GM12865 (cell line): Measurements from ENCODE around the gene HOXC10.
A peak's percentile ranks its signal among the peaks of the same experiment; 100 is the strongest.

ENCODE experiments used
- DNase-seq: peaks from one replicate; pipeline ENCODE4 v3.0.0; 2010; ENCODE audit warnings: low read depth
- H3K4me3 ChIP-seq: 2 replicates; pipeline ENCODE4 v1.5.1; 2011; ENCODE audit warnings: mild to moderate bottlenecking, low read depth, low read length, control low read depth
- TF ChIP-seq, protein P1 (sequence below): IDR thresholded peaks from 2 replicates; pipeline ENCODE4 v1.5.1; 2011; ENCODE audit warnings: low read length, control low read depth, low read depth, inconsistent platforms; ENCODE audit not compliant: insufficient read depth; ENCODE audit errors: missing control alignments

HOXC10 gene

DNA sequence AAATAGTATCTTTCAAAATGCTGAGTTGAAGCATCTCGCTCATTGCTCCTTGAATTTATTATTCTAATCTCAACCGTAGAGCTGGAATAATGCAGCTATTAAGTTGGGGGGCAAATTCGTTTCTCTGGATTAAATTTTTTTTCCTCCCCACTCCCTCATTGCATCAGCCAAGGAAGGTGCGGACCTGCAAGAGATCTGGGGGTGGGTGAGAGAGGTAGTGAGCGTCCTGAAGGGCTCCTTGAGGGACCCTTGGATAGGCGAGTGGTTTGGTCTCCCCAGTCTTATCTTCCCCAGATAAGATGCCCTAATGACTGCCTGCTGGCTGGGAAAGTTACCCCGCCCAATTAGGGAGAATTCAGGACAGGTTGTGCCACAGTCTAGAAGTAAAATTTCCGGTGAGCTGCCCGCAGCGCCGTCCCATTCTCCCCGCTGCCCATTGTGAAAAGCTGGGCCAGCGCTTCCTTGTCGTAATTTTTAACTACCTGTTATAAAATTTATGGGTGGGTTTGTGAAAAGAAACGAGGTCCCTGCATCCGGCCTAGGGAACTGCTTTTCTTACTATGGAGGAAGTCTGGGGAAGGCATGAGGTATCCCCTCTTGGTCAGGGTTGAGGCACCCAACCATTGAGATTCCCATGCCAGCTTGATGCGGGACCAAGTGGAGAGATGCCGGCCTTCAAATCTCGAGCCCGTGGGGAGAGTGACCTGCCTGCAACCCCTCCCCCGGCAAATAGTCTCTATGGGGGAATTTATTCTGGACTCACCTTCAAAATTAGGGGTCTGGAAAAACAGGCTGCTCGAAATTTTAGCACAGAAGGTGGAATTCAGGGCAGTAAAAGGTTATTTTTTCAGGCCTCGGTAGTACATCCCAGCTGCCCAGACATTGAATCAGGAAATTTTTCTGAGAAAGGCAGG, 30.3 kb downstream of the HOXC10 start:
- DNase-seq: no peak
- TF ChIP-seq, protein P1, sequence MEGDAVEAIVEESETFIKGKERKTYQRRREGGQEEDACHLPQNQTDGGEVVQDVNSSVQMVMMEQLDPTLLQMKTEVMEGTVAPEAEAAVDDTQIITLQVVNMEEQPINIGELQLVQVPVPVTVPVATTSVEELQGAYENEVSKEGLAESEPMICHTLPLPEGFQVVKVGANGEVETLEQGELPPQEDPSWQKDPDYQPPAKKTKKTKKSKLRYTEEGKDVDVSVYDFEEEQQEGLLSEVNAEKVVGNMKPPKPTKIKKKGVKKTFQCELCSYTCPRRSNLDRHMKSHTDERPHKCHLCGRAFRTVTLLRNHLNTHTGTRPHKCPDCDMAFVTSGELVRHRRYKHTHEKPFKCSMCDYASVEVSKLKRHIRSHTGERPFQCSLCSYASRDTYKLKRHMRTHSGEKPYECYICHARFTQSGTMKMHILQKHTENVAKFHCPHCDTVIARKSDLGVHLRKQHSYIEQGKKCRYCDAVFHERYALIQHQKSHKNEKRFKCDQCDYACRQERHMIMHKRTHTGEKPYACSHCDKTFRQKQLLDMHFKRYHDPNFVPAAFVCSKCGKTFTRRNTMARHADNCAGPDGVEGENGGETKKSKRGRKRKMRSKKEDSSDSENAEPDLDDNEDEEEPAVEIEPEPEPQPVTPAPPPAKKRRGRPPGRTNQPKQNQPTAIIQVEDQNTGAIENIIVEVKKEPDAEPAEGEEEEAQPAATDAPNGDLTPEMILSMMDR: no peak
- no peak overlapping the region for H3K4me3 ChIP-seq

DNA sequence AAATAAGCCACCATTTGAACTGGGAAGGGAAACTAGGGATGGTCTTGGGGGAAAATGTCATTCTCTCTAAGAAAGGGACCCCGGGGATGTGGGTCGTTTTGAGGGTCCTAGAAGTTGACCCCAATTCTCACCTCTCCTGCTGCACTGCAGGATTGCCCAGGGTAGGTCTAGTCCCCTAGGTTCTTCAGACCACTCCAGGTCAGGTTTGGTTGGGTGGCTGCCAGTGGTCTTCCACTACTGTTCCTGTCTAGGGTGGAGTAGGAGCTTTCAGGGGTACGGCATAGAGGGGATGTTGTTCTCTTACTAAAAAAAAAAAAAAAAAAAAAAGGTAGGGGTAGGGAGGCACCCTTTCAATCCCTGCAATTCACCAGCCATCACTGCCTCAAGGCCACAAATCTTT, 31.1 kb downstream of the HOXC10 start:
- DNase-seq: no peak
- TF ChIP-seq, protein P1: no peak
- H3K4me3 ChIP-seq: no peak overlapping the region

DNA sequence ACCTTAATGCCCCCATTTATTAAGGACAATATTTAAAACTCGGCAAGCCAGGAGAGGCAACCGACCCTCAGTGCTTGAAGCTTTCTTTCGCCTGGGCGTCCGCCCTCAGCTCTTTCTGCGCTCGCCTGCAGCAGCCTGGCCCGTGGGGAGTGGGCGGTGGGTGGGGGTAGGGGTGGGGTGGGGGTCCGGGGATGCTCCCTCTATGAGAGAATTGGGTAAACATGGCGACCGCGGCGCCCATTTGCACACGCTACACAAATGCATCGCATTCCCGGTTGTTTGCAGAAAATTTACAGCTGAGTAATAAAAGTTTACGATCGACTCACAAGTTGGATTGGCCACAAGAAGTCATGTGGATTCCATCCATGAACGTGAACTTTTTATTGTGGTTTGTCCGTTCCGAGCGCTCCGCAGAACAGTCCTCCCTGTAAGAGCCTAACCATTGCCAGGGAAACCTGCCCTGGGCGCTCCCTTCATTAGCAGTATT, 31.6 kb downstream of the HOXC10 start:
- no peak for DNase-seq
- H3K4me3 ChIP-seq: no peak overlapping the region
- TF ChIP-seq, protein P1: no peak

DNA sequence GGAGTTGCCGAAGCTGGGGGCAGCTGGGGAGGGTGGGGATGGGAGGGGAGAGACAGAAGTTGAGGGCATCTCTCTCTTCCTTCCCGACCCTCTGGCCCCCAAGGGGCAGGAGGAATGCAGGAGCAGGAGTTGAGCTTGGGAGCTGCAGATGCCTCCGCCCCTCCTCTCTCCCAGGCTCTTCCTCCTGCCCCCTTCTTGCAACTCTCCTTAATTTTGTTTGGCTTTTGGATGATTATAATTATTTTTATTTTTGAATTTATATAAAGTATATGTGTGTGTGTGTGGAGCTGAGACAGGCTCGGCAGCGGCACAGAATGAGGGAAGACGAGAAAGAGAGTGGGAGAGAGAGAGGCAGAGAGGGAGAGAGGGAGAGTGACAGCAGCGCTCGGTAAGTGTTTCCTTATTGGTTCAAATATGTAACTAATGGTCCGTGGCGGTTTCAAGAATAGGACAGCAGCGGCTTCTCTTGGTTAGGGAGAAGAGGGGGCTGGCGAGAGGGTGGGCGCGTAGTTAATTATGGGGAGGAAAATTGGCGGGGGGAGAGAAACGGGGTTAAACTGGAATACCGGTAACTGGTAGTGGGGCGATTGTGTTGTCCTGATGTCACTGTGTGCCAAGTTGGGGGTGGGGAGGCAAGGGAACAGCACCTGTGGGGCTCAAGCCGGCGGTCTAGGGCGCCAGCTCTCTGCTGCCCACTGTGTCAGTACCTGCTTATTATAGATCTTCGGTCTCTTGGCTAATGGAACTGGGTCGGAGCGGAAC, 32.3 kb downstream of the HOXC10 start:
- peak overlapping the region; percentile 63 for H3K4me3 ChIP-seq
- DNase-seq: no peak
- TF ChIP-seq, protein P1: peak; percentile 8

DNA sequence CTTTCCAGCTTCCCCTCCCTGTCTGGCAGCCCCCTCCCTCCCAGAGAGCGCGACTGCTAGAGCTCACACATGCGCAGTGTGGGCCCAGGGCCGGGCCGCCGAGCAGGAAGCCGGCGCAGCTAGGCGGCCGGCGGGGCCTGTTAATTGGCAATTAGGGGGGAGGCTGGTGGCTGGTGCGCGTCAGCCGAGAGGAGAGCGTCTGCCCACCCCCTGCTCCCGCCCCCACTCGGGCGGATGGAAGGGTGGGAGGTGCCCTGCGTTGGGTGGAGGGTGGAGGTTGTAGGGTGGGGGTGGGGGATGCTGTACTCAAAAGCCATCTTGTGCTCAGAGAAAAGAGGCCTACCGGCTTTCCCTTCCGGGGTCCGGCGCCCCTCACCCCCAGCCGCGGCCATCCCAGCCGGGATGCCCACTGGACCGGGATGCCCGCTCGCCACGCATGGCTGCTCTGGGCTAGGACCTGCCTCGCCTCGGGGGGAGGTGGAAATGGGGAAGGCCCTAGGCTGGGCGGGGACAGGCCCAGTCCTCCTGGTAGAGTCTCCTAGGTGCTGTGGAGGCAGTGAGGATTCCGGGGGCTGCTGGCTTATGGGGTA, 33.0 kb downstream of the HOXC10 start:
- TF ChIP-seq, protein P1: no peak
- DNase-seq: peak; percentile 95
- peak overlapping the region; percentile 63 for H3K4me3 ChIP-seq

DNA sequence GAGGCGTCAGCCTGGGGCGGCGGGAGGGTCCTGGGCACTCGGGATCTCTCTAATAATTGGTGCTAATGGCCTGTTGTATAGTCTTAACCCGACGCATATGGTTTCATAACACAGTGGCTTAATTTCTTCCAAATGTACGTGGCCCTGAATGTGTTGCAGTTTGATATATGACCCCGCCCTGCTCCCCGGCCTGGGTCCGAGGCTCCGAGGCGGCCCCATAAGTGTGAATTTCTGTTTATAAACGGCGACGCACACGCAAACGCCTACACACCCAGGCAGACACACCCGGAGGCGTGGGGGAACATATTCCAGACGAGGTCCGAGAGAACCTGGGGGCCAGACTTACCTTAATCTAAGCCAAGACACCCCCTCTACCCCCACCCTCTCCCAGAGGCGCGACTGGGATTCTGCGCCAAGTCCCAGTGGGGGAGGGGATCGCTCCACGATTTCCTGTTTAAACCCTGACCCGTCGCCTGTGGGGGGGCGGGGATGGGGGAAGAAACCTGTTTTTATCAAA, 33.6 kb downstream of the HOXC10 start:
- H3K4me3 ChIP-seq: peak overlapping the region; percentile 63
- TF ChIP-seq, protein P1: no peak

More for the DNA sequence above, 33.6 kb downstream of the HOXC10 start:
- DNase-seq: no peak
